ENCODE results near the gene ANO9.

The ANO9 gene, protein sequence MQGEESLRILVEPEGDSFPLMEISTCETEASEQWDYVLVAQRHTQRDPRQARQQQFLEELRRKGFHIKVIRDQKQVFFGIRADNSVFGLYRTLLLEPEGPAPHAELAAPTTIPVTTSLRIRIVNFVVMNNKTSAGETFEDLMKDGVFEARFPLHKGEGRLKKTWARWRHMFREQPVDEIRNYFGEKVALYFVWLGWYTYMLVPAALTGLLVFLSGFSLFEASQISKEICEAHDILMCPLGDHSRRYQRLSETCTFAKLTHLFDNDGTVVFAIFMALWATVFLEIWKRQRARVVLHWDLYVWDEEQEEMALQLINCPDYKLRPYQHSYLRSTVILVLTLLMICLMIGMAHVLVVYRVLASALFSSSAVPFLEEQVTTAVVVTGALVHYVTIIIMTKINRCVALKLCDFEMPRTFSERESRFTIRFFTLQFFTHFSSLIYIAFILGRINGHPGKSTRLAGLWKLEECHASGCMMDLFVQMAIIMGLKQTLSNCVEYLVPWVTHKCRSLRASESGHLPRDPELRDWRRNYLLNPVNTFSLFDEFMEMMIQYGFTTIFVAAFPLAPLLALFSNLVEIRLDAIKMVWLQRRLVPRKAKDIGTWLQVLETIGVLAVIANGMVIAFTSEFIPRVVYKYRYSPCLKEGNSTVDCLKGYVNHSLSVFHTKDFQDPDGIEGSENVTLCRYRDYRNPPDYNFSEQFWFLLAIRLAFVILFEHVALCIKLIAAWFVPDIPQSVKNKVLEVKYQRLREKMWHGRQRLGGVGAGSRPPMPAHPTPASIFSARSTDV

DNA sequence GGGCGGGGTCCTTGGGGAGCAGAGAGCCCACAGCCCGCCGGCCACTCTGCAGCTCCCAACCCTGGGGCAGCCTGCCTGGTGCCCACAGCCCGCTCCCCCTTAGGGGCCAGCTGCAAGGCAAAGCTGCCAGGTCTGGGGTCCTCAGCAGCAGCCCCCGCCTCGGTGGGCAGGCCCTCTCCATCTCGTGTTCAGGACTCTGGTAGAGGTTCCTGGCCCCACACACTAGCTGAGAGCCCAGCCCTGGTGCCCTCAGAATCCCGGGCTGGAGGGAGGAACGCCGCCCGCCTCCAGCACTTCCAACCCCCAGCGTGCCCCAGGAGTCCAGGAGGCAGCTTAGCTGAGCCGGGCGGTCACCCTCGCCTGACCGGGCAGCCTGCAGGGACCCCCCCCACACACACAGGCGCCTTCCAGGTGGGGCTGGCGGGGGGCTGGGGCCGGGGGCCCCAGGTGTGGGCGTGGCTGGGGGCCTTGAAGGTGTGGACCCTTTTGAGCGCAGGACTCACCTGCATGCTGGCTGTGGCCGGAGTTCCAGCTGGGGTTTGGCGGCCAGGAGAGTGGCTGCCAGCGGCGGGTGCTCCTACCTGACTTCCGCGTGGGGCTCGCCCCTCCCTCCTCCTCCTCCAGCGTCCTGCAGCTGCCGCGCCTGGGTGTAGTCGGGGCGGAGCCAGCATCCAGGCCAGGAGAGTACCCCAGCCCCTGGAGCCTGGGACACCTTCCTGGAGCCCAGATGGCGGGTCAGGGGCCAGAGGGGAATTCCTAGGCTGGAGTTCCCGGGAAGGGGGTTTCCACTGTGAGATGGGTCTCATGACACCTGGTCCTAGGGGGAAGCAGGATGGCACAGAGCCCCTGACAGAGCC, at the start of gene ANO9:
TSS of gene ANO9 (minus strand) at position 594 of the 857 bp plus-strand sequence. CDS start at position 509, 85 bp downstream.
- no peak for DNase-seq (ENCODE audit: low read depth in 2 of 2, low spot score in 1 of 2)

DNA sequence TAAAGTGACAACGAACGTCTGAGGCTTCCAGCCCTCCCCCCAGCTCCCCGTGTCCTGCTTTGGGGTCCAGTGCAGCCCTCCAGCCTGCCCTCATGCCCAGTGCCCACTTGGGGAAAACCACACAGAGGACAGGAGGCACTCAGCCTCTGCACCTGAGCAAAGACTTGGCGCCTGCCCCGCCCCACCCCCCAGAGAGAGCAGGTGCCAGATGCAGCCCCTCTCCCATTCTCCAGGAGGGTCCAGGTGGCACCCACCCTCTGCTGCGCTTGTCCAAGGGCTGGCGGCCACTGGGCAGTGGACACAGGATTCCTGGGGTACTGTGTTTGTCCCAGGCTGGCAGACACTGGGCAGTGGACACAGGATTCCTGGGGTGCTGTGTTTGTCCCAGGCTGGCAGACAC, 49.5 kb upstream of the ANO9 start:
- no peak for DNase-seq (ENCODE audit: low read depth in 2 of 2, low spot score in 1 of 2)

DNA sequence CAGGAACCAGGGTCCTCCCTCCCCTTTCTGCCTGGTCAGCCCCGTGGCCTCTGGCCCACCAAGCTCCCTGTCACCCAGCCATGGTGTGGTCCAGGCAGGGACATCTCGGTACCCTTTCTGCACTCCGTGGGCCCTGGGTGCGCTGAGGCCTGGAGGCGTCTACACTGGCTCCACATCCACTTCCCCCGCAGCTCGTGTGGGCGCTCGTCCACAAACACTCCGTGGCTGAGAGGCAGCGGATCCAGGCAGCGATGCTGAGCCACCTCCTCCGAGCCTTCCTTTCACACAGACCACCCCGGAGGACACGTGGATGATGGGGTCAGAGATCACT, 49.1 kb upstream of the ANO9 start:
- no peak for DNase-seq (ENCODE audit: low read depth in 2 of 2, low spot score in 1 of 2)

DNA sequence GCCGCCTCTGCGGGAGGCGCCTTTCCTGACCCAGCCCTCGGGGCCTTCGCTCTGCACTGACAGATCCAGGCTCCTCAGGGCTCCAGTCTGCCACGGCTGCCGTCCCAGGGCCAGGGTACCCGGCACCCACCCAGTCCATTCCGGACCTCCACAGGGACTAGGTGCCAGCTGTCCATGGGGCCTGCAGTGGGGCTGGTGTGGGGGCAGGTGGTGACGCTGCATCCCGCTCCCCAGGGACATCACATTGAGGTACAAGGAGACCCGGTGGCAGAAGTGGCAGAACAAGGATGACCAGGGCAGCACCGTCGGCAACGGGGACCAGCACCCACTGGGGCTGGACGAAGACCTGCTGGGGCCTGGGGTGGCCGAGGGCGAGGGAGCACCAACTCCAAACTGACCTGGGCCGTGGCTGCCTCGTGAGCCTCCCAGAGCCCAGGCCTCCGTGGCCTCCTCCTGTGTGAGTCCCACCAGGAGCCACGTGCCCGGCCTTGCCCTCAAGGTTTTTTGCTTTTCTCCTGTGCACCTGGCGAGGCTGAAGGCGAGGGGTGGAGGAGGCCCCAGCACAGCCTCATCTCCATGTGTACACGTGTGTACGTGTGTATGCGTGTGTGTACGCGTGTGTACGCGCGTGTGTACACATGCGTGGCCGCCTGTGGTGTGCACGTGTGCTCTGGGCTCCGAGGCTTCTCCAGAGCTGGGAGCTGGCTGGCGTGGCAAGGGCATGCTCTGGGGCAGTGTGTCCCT, 48.5 kb upstream of the ANO9 start:
- no peak for DNase-seq (ENCODE audit: low read depth in 2 of 2, low spot score in 1 of 2)

DNA sequence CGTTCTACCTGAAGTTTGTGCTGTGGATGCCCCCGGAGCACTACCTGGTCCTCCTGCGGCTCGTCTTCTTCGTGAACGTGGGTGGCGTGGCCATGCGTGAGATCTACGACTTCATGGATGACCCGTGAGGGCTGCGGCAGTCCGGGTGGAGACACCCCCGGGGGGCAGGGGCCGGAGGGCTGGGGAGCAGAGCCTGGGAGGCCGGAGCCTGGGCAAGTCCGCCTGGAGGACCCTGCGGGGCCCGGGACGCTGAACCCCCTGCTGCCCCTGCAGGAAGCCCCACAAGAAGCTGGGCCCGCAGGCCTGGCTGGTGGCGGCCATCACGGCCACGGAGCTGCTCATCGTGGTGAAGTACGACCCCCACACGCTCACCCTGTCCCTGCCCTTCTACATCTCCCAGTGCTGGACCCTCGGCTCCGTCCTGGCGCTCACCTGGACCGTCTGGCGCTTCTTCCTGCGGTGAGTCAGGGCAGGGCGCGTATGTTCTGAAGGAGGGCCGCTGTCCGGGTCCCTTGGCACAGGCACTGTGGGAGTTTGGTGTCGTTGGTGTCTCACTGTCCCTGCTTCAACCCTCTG, 47.9 kb upstream of the ANO9 start:
- no peak for DNase-seq (ENCODE audit: low read depth in 2 of 2, low spot score in 1 of 2)

DNA sequence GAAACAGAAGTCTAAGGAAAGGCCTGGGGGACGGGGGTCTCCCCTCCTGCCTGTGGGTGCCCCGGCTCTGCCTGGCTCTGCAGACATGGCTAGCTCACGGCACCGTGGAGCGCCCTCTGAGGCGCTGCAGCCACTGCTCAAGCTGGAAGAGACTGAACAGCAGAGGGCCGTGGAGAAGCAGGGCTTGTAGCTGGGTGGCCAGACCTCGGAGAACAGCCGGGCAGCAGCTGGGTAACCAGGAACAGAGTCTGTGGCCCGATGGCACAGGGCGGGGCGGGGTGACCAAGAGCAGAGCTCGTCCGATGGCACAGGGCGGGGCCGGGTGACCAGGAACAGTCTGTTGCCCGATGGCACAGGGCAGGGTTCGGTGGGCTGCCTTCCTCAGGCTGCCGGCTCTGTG, 47.2 kb upstream of the ANO9 start:
- DNase-seq (ENCODE audit: low read depth in 2 of 2, low spot score in 1 of 2) = no peak

DNA sequence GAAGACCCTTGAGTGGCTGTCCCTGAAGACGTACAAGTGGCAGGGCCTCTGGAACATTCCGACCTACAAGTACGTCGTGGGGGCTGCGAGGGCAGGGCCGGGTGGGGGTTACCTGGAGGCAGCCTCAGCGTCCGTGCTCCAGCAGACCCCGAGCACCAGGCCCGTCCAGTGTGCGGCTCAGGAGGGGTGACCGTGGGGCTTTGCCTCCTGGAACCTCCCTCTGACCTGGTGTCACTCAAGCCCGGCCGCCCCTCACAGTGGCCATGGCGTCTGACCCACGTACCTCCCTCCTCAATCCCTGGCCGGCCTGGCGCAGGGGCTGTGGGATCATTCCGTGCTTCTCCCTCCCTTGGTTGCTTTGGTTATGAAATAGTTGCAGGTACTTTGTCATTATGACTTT, 46.8 kb upstream of the ANO9 start:
- DNase-seq (ENCODE audit: low read depth in 2 of 2, low spot score in 1 of 2) = no peak

DNA sequence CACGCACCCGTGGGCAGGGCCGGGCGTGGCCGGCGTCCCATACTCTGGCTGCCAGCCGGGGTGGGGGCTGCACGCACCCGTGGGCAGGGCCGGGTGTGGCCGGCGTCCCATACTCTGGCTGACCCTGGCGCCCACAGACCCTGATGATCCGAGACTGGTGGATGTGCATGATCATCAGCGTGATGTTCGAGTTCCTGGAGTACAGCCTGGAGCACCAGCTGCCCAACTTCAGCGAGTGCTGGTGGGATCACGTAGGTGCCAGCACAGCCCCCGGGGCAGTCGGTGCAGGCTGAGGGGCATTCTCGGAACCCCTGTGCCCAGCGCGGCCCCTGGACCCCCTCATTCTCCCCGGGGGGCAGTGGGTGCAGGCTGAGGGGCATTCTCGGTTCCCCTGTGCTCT, 46.3 kb upstream of the ANO9 start:
- no peak for DNase-seq (ENCODE audit: low read depth in 2 of 2, low spot score in 1 of 2)

DNA sequence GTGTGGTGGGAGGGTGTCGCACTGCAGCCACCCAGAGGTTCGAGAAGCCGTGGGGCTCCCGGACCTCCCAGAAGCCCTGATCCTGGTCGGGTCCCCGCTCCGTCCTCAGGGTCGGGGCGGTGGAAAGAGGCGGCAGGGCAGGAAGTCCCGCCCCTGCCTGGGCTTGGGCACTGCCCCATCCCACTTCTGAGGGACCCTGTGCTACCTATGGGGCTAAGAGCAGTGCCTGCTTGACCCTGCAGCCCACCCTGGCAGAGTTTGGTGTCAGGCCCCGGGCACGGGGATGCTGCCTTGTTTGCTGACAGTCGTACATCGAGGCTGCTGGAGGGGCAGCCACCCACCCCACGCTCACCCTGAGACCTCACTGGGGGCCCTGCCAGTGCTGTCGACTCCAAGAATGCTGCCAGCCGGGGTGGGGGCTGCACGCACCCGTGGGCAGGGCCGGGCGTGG, 45.8 kb upstream of the ANO9 start:
- DNase-seq (ENCODE audit: low read depth in 2 of 2, low spot score in 1 of 2) = no peak

DNA sequence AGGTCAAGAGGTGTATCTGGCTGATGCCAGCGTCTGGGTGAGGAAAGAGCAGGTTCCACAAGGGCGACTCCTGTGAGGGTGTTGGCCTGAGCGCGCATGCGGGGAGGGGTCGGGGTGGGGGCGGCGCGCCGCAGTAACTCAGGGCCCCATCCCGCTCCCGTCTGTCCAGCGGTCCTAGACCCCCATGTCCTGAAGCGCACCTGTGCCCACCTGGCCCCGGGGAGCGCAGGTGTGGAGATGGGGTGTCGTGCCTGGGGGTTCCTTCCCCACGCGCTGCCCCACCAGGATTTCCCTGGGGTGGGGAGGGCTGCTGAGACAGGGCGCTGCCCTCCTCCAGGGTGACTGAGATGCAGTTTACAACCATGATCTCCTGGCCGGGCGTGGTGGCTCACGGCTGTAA, 44.4 kb upstream of the ANO9 start:
- no peak for DNase-seq (ENCODE audit: low read depth in 2 of 2, low spot score in 1 of 2)

DNA sequence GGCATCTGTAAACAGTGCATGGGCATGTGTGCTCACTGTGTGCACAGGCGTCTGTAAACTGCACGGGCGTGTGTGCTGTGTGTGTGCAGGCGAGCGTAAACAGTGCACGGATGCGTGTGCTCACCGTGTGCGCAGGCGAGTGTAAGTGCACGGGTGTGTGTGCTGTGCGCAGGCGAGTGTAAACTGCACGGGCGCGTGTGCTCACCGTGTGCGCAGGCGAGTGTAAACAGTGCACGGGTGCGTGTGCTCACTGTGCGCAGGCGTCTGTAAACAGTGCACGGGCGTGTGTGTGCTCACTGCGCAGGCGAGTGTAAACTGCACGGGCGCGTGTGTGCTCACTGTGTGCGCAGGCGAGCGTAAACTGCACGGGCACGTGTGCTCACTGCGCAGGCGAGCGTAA, 42.8 kb upstream of the ANO9 start:
- no peak for DNase-seq (ENCODE audit: low read depth in 2 of 2, low spot score in 1 of 2)

DNA sequence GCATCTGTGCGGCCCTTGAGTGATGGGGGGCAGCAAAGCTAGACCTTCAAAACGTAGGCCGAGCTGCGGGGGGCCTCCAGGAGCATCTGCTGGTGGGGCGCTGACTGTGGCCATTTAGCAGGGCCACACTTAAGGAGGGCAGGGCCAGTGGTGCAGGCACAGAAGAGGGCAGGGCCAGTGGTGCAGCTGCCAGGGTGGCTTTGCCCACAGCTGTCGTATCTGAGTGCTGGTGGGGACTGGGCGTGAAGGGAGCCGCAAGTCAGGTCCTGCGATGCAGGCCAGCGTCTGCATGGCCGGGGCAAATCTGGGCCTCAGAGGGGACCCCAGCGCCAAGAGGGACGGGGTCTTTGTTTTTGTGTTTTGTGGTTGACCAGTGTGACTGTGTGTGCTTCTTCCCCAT, 37.5 kb upstream of the ANO9 start:
- DNase-seq (ENCODE audit: low read depth in 2 of 2, low spot score in 1 of 2) = no peak

DNA sequence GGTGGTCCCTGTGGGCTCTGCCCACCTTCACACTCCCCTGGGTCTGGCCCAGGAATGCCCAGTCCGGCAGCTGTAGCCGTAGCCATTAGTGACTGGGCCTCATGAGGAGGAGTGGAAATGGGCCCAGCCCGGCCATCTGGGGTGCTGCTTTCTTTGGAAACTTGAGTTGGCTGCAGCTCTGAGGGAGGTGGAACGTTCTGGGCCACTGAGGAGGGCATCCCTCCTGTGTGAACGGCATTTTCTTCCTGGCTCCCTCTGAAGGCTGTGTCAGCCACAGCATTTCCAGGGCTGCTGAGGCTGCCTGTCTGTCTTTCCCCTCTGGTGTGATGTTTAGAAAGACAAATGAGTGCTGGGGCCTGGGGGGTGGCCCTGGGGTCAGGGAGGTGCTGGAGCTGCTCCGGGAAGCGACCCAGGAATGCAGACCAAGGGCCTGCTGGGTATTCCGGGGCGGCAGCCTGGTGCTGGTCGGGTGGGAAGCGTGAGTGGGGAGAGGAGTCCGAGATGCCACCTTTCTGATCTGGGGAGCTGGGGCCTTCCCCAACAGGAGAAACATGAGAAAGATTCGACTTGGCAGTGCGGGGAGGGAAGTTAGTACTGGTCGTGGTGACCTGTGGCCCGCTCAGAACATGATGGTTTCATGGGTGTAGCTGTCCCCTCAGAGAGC, 35.4 kb upstream of the ANO9 start:
- DNase-seq (ENCODE audit: low read depth in 2 of 2, low spot score in 1 of 2) = no peak

DNA sequence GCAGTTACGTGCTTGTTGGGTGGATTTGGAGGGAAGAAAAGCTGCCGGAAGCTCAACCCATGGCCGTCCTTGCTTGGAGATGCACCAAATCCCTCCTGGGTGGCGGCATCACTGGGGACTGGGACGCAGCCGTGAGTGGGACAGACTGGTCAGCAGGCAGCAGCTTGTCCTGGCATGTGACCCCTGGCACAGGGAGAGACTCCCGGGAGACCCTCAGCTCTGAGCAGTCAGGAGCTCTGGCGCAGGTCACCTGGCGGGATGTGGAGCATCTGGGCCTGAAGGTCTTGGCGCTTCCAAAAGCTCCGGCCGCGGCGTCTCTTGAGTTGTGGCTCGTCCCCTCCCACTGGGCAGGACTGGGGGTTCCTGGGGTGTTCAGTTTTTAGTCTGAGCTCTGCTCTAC, 34.6 kb upstream of the ANO9 start:
- no peak for DNase-seq (ENCODE audit: low read depth in 2 of 2, low spot score in 1 of 2)

DNA sequence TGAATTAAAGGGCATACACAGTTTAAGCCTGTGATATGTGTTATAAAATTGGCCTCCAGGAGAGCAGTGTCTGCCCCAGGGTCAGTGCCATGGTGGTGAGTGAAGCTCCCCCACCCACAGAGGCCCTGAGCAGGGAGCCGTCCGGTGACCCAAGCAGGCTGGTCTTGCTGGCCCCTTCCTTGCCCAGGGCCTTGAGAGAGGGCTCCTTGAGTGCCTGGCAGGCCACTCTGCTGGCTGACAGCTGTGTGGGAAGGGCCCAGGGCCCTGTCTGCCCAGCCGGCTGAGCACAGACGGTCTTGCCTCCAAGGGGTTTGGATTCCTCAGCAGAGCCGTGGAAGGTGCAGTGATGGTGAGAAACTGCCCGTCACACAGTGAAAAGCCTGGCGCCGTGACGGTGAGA, 34.1 kb upstream of the ANO9 start:
- no peak for DNase-seq (ENCODE audit: low read depth in 2 of 2, low spot score in 1 of 2)

DNA sequence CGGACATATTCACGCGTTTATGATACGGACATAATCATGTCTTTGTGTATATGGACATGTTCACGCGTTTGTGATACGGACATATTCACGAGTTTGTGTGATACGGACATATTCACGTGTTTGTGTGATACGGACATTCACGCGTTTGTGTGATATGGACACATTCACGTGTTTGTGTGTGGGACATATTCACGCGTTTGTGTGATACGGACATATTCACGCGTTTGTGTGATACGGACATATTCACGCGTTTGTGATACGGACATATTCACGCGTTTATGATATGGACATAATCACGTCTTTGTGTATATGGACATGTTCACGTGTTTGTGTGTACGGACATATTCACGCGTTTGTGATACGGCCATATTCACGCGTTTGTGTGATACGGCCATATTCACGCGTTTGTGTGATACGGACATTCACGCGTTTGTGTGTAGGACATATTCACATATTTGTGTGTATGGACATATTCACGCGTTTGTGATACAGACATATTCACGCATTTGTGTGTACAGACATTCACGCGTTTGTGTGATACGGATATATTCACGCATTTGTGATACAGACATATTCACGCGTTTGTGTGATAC, 33.2 kb upstream of the ANO9 start:
- DNase-seq (ENCODE audit: low read depth in 2 of 2, low spot score in 1 of 2) = no peak

DNA sequence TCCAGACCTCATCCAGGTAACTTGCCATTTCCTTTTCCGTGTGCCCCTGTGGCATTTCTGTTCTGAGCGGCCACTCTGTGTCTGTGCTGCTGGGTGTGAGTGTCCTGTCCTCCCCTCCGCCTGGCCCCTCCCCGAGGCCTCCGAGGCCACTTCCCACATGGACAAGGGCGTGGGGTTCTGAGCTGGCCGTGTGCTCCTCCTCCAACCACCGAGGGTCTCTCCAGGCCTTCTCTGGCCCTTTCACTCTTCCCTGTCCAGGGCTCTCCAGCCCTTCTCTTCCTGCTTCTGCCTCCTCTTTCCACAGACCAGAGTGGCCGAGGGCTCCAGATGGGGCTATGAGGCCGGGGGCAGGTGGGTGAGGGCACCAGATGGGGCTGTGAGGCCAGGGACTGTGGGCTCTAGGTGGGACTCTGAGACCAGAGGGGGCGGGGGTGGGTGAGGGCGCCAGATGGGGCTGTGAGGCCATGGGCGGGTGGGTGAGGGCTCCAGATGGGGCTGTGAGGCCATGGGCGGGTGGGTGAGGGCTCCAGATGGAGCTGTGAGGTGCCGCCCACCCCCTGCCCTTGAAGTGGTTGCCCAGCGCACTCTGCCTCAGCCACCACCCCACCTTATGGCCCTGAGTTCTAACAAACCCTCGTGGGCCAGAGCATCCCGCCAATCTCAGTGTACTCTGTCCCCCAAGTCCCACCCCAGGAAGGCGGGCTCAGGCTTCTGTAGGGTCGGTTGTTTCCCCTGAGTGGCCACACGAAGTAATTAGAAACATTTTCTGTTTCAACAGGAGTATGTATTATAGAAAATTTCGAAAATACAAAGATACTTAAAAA, 32.4 kb upstream of the ANO9 start:
- no peak for DNase-seq (ENCODE audit: low read depth in 2 of 2, low spot score in 1 of 2)

DNA sequence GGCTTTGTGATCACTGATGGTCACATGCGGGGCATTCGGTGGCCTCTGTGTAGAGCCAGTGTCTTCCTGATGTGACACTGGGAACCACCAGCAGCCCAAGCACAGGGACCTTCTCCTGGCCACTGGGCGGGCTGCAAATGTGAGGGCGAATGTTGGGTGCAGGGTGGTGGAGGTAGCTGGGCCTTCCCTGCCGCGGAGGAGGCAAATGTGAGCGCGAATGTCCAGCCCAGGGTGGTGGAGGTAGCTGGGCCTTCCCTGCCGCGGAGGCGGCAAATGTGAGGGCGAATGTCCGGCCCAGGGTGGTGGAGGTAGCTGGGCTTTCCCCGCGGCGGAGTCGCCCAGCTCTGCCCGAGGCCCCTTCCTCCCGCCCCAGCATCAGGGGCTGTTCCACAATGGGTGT, 31.6 kb upstream of the ANO9 start:
- DNase-seq (ENCODE audit: low read depth in 2 of 2, low spot score in 1 of 2) = no peak

DNA sequence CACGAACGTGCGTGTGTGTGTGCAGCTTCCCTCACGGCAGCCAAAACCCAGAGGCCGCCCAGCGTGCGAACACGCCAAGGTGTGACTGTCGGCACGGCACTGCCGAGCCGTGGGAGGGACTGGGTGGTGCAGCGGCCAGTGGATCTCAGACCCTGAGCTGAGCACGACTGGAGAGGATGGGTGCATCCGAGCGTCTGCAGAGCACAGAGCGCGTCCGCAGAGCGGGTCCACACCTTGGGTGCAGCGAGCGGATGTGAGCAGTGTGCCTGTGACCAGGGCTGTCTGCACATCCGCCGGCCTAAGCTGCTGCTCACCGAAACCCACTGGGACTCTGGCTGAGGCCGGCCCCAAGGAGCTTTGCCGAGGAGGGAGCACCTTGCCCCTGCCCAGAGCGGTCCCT, 31.0 kb upstream of the ANO9 start:
- DNase-seq (ENCODE audit: low read depth in 2 of 2, low spot score in 1 of 2) = no peak

All from stimulated activated CD8-positive, alpha-beta memory T cell treated with anti-CD3 and anti-CD28 coated beads, Interleukin-4, amount 100 ng/mL, for 1 hour (primary cell).